Pericardium fibroblast (primary cell): ENCODE data around the gene SLC9C1. TPM values are rescaled to one million over a fixed set of nuclear protein-coding genes. Genes with fewer than 3 reads are reported as not detected.

Experiments used
- total RNA-seq: library from RNA; depleted of rRNA; stranded (reverse); fragments of >200 nt; gene quantifications from 2 replicates; pipeline ENCODE4 v1.2.3, GENCODE V29; 2015

Gene SLC9C1
- total RNA-seq = not detected in 2 replicates

DNA sequence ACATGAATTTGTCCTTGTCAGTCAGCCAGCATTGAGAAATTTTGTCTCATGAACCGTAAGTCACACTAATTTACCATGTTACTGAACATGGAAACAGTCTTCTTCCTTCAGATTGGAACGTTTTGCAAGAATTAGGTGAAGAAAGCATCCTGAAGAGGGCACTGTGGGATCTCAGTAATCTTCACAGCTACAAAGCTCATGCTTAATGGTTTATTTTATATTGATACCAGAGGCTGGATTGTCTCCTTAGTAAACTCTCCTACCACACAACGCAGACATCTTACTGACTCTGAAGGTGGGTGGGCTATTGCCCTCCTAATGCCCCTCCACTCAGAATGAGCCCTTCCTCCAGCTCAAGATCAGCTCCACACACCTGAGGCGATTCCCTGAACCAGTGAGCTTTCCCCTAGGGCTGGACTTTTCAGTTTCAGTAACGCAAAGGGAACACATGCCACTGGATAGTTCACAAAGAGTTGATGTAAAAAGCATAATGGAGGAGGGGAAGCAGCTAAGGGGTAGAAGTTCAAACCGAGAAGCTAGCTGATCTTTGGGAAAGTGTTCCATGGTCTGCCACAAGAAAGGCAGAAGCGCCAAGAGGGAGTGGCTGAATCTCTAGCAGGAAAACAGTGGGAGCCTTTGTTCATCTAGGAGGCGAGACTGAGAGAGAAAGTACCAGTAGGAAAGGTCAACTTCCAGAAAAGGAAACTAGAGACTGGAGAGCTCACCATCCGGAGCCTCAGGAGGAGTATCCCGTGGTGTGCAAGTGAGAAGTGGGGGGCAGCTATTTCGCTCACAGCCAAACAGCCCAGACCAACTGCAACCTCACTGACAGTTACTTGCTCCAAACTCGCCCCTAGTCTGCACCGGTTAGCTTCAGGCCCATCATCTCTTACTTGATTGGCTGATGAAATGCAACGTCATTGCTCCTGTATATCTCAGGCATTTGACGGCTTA lies at the start of gene SLC9C1:
SLC9C1 (minus strand) TSS at position 849 of the 954 bp plus-strand sequence. CDS start 7,425 bp downstream, outside the sequence.

DNA sequence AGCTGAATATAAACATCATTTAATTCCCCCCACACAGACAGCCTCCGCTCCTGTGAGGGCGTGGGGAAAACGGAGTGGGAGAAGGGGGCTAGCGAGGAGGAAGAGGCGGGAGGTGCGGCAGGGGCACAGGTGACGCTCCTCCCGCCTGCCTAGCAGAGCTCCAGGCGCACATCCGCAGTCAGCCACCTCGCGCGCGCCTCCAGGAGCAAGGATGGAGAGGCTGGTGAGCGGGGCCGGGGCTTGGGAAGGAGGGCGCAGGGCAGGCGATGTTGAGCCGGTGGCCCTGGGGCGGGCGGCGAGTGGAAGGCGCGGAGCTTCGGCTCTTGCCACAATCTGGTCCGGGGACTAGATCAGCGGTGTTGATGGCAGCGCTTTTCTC lies 39.0 kb upstream of the SLC9C1 start, which contains the start of gene CD200:
CD200 (plus strand) TSS at position 155 of the 379 bp plus-strand sequence; CDS start at position 212, 57 bp downstream.

DNA sequence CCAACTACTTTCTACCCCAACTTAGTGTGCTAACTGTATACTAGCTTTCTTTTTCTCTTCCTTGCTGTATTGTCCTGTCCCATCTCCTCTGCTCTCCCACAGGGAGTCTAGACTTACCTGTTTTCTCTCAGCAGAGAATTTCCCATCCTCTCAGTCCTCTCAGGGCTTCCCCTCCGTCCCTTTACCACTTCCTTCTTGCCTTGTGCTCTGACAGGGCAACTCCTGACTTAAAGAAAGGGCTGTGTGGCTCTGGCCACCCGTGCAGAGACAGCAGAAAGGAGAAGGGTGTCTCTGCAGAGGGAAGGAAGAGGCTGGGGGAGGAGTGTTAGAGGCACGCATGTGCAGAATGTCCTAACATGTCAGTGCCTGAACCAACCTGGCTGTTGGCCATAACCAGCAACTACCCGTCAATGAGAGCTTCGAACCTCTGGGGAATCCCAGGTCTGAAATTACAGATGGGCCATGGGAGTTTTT lies 161.0 kb downstream of the SLC9C1 start, which contains the start of gene GCSAM:
GCSAM (minus strand) TSS at position 274 of the 474 bp plus-strand sequence; CDS start at position 146, 128 bp downstream.

Other genes with a start within 250 kb of the SLC9C1 start
- gene C3orf52, start 207.8 kb downstream of the SLC9C1 start, total RNA-seq = 1.3 and 2.9 TPM in 2 replicates
- not detected in 2 replicates for gene GCSAM, start 161.0 kb downstream of the SLC9C1 start, total RNA-seq
- 3.7 and 39.3 TPM in 2 replicates for gene CD200, start 38.9 kb upstream of the SLC9C1 start, total RNA-seq
- 0.43 TPM in 1 of 2 replicates, not detected in the other for gene BTLA, start 205.3 kb upstream of the SLC9C1 start, total RNA-seq